Measurements from ENCODE around the gene TMEM178B.

GRCh38 chr7:141339603-141340002, 265.7 kb downstream of the TMEM178B start:
- TF ChIP-seq CTCF (IDR thresholded peaks at IDR 0.05) (no peak), POLR2AphosphoS5 (IDR thresholded peaks at IDR 0.05; ENCODE audit: low read depth, low read length) (no peak), CHD2 (IDR thresholded peaks at IDR 0.05; ENCODE audit: low read length, partially characterized antibody) (no peak), ELF1 (IDR thresholded peaks at IDR 0.05) (no peak), RCOR1 (IDR thresholded peaks at IDR 0.05; ENCODE audit: low read length) (no peak), IRF3 (IDR thresholded peaks at IDR 0.05; ENCODE audit: low read depth, low read length) (no peak), EZH2phosphoT487 (IDR thresholded peaks at IDR 0.05; ENCODE audit: borderline replicate concordance, low read depth) (no peak), GABPA (IDR thresholded peaks at IDR 0.05; ENCODE audit: low read depth) (no peak), EP300 (IDR thresholded peaks at IDR 0.05; ENCODE audit: borderline replicate concordance in 1 of 2, low read depth in 1 of 2, low read length in 1 of 2) (no peak), SMC3 (IDR thresholded peaks at IDR 0.05; ENCODE audit: low read depth, low read length) (no peak), REST (IDR thresholded peaks at IDR 0.05; ENCODE audit: low read depth, low read length) (no peak)

Measured in SK-N-SH (cell line).